NCI-H2081 treated with DMSO at 0.1 percent for 48 hours (cell line): ENCODE results near the gene HMMR.
"Not testable (repeated sequence)": the region's sequence is repeated elsewhere in the genome, so short reads cannot be mapped to it uniquely, and the experiment has no call there.

ENCODE experiments used
- DNase-seq: peaks from one replicate; lab custom pipeline; 2025; lab: John Stamatoyannopoulos, UW

The HMMR gene, protein sequence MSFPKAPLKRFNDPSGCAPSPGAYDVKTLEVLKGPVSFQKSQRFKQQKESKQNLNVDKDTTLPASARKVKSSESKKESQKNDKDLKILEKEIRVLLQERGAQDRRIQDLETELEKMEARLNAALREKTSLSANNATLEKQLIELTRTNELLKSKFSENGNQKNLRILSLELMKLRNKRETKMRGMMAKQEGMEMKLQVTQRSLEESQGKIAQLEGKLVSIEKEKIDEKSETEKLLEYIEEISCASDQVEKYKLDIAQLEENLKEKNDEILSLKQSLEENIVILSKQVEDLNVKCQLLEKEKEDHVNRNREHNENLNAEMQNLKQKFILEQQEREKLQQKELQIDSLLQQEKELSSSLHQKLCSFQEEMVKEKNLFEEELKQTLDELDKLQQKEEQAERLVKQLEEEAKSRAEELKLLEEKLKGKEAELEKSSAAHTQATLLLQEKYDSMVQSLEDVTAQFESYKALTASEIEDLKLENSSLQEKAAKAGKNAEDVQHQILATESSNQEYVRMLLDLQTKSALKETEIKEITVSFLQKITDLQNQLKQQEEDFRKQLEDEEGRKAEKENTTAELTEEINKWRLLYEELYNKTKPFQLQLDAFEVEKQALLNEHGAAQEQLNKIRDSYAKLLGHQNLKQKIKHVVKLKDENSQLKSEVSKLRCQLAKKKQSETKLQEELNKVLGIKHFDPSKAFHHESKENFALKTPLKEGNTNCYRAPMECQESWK

DNA sequence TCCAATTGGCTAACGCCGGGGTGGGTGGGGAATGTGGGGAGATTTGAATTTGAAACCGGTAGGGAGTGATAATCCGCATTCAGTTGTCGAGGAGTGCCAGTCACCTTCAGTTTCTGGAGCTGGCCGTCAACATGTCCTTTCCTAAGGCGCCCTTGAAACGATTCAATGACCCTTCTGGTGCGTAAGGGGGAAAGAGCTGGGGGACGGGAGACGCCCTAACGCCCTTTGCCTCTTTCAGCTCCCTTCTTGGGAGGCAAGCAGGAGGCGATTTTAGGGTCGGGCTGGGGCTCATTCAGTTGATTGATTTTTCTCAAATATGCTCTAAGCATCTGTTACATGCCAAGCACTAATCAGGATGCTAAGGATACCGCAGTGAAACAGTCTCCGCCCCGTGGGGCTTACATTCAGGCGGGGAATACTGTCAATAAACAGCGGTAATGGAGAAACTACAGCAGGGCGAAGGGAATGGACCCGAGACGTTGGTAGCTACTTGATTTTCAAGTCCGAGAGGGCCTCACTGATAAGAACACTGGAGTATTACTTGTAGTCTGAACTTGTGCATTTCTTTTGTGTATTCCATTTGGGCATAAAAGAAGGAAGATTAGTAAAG lies at the start of gene HMMR:
Gene HMMR, plus strand, starts transcription at position 71 of the 610 bp plus-strand sequence. Its CDS starts 61 bp downstream, at position 132.
- DNase-seq: no peak

DNA sequence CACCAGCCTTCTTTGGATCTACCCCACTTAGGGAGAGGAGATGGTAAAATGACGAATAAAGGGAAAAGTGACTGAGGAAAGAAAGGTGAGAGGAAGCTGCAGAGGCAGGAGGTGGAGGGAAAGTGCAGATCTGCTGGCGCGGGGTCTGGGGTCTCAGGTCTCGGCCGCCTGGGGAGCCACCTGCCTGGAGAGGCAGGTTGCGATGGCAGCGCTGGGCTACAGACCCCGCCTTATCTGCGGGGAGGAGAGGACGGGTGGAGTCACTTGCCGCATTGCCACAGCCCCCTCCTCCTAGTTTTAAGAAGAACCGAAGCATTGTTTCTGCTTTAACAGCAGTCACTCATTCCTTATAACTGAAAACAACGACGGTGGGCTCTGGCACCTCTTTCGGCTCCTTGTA lies 44.8 kb upstream of the HMMR start:
- DNase-seq: not testable (repeated sequence)

GRCh38 chr5:163424836-163425235 lies 35.6 kb upstream of the HMMR start:
- DNase-seq: no peak

DNA sequence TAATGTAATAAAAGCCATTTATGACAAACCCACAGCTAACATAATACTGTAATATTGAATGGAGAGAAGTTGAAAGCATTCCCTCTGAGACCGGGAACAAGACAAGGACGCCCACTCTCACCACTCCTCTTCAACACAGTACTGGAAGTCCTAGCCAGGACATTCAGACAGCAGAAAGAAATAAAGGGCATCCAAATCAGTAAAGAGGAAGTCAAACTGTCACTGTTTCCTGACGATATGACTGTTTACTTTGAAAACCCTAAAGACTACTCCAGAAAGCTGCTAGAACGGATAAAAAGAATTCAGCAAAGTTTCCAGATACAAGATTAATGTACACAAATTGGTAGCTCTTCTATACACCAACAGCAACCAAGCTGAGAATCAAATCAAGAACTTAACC lies 34.3 kb upstream of the HMMR start:
- DNase-seq: not testable (repeated sequence)

DNA sequence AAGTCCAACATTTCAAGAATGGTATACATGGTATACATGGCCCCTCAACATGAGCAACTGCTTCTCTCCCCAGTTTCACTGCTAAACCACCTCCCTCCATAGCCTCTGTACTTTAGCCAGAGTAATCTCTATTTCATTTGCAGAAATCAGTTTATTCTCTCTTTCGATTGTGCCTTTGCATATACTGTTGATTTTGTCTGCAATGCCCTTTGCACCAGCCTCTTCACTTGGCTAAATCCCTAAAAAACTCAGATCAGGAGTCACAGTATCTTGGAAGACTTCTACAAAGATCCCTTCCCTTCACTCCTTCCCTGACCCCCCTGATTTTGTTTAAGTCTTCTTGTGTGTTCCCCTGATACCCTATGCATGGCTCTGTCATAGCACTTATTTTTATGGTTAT lies 27.9 kb upstream of the HMMR start:
- no peak for DNase-seq

GRCh38 chr5:163433271-163433670 lies 27.2 kb upstream of the HMMR start:
- no peak for DNase-seq

DNA sequence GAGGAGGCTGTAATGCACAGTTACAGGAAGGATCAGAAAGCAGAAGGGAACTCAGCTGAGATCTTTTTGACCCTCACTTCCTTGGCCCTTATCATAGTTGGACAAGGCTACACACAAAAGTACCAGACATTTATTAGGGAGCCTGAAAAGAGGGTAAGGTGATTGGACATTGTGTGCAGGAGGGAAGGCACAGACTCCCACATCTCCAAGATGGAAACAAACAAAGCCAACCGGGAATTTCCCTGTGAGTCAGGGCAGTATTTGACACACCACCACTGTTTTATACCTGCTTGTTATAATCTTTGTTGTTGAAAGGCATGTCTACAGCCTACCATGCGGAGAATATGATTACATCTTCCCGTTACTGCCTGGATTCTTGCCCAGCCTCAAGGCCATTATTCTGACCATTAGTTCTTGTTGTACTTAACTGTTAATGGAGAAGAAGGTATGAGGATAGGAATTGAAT lies 26.0 kb upstream of the HMMR start:
- DNase-seq: no peak

DNA sequence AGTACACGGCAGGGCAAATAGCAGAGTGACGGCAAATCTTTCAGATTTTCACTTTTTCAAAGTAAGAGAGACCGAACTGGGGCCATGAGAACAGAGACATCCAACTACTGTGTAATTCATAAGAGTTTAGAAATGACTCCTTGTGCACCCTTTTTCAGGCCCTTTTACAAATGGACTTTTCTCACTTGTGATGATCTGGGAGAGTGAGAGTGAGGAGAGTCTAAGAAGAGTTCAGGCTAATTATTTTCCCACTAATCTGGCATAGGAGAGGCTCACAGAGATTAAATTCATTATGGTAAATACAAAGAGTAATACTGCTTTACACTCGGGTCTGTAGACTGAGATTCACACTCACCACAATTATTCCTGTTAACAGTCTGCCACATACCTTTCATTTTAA lies 23.9 kb upstream of the HMMR start:
- no peak for DNase-seq

- DNase-seq: no peak
These were observed 23.5 kb upstream of the HMMR start for GRCh38 chr5:163437011-163437308.

DNA sequence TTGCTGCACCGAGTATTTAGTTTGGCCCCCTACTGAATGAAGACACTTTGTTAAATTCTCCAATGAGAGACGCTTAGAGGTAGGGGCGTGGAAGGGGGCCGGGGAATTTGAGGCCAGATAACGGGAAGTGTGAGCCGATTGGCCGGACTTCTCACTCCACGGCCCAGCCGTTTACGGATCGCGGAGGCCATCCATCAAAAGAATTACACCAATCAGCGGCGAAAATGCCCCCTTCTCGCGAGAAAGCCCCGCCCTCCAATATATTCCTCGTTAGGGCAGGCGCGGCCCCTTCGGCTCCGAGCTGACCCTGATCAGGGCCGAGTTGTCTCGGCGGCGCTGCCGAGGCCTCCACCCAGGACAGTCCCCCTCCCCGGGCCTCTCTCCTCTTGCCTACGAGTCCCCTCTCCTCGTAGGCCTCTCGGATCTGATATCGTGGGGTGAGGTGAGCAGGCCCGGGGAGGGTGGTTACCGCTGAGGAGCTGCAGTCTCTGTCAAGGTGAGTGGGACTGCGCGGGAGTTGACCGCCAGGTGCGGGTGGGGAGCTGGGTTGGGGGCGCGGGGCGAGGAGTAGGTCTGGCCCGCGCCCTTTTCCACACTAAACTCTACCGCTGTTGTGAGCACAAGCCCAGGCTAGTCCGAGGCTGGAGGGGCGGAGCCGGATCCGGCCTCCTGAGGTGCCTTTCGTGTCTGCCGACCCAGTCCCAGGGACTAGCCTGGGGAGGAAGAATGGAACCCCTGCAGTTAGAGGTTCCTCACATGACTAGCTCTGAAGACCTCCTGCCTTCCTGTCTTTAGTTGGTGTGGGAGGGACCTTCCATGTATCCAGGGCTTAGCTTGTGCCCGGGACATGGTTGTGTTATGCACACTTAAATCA lies 22.9 kb upstream of the HMMR start, which contains the start of gene CCNG1:
Gene CCNG1, plus strand, starts transcription at position 287 of the 874 bp plus-strand sequence. CDS start 1,662 bp downstream, outside the sequence.
- DNase-seq: peak; percentile 89

GRCh38 chr5:163439092-163439425 lies 21.4 kb upstream of the HMMR start:
- no peak for DNase-seq

DNA sequence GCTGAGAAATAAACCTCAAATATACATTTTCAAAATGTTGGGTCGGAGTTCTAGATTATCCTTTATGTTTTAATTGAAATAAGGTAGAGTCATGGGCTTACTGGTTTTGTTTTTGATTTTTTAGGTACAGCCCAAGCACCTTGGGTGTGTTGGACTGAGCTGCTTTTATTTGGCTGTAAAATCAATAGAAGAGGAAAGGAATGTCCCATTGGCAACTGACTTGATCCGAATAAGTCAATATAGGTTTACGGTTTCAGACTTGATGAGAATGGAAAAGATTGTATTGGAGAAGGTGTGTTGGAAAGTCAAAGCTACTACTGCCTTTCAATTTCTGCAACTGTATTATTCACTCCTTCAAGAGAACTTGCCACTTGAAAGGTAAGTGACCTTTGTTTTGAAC lies 19.5 kb upstream of the HMMR start:
- no peak for DNase-seq

- no peak for DNase-seq
These were observed 15.9 kb upstream of the HMMR start for GRCh38 chr5:163444526-163444925.

DNA sequence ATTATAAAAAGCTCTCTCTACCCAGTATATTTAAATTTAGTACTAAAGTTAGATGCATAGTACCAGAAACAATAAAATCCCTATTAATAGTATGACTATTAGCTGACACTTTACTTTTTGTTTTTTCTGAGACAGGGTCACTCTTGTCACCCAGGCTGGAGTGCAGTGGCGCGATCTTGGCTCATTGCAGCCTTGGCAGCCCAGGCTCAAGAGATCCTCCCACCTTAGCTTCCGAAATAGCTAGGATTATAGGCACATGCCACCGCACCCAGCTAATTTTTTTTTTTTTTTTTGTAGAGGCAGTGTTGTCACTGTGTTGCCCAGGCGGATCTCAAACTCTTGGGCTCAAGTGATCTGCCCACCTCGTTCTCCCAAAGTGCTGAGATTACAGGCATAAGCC lies 15.1 kb upstream of the HMMR start:
- no peak for DNase-seq

GRCh38 chr5:163447191-163447590 lies 13.2 kb upstream of the HMMR start:
- DNase-seq: no peak

- no peak for DNase-seq
These were observed 12.6 kb upstream of the HMMR start for GRCh38 chr5:163447875-163448274.

DNA sequence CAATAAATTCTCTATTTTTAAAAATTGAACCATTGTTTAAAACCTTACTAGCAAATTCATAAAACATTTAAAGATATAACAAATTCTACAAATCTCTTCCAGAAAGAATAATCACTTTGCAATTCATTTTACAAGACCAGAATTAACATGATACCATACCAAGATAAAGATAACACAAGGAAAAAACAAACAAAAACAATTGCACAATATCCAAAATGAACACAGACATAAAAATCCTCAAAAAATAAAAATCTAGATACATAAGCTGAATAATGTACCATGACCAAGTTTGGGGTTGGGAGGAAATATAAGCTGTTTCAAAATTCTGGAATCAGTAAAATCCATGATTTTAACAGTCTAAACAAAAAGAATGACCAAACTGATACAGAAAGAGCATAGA lies 11.9 kb upstream of the HMMR start:
- DNase-seq: no peak

GRCh38 chr5:163451489-163451888 lies 8.9 kb upstream of the HMMR start:
- DNase-seq: no peak

GRCh38 chr5:163453705-163454104 lies 6.7 kb upstream of the HMMR start:
- DNase-seq: no peak

DNA sequence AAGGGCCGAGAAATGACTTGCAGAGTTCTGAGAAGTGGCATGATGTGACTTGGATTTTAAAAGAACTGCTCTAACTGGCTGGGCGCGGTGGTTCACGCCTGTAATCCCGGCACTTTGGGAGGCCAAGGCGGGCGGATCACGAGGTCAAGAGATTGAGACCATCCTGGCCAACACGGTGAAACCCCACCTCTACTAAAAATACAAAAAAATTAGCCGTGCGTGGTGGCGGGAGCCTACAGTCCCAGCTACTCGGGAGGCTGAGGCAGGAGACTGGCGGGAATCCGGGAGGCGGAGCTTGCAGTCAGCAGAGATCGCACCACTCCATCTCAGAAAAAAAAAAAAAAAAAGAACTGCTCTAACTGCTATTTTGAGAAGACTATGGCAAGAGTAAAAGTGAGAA lies 5.0 kb upstream of the HMMR start:
- DNase-seq: not testable (repeated sequence)

DNA sequence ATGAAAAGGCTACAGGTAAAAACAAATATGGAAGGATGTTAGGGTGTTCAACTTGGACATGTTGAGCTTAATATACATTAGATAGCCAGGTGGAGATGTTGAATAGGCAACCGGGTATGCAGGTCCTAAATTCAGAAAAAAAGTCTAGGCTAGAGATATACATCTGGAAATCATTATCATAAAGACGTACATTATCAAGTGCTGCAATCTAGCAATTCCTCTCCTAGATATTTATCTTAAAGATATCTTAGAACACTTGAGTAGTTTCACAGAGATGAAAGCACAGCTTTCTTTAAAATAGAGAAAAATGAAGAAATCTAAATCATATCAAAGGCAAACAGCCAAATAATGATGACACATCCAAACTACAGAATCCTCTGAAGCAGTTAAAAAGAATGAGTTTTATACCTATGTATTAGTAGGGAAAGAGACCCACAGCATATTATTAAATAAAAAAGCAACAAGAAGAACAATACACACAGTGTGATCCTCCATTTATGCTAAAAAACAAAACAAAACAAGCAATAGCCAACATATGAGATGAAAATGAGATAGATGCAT lies 4.3 kb upstream of the HMMR start:
- no peak for DNase-seq

DNA sequence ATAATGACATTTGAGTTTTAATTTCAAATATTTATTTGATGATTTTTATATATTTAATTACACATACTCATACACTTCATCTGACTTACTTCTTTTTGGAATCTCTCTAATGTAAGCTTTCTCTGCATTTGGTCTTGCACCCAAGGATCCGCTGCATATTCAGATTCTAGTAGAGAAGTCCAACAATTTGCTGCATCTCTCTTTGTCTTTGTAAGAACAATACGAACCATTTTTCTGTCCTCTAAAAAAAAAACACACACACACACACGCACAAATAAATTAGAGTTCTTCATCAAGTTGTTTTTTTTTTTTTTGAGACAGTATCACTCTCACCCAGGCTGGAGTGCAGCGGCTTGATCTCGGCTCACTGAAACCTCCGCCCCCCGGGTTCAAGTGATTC lies 3.6 kb upstream of the HMMR start:
- no peak for DNase-seq
